RPMI7951 (cell line): ENCODE results near the gene GJD3. TPM values are rescaled to one million over a fixed set of nuclear protein-coding genes. Genes with fewer than 3 reads are reported as not detected.

Source experiments
- DNase-seq: peaks from one replicate; pipeline ENCODE4 v3.0.0-alpha.2; 2012; ENCODE audit warnings: low read depth
- total RNA-seq: library from RNA; depleted of rRNA; stranded (reverse); fragments of >200 nt; shearing (Covaris generic); gene quantifications from 2 replicates; pipeline ENCODE4 v1.2.3, GENCODE V29; 2014

GJD3 gene
- total RNA-seq, 1 experiment from 2014 or later = not detected

- no peak for DNase-seq
These were observed 12.9 kb downstream of the GJD3 start for GRCh38 chr17:40351359-40352236.

- DNase-seq = no peak
These were observed 13.7 kb downstream of the GJD3 start for GRCh38 chr17:40350689-40351358.

GRCh38 chr17:40349895-40350688 lies 14.4 kb downstream of the GJD3 start:
- no peak for DNase-seq

GRCh38 chr17:40349477-40349894 lies 15.1 kb downstream of the GJD3 start:
- DNase-seq = no peak

- DNase-seq = no peak
These were observed 15.7 kb downstream of the GJD3 start for GRCh38 chr17:40348562-40349476.

DNA sequence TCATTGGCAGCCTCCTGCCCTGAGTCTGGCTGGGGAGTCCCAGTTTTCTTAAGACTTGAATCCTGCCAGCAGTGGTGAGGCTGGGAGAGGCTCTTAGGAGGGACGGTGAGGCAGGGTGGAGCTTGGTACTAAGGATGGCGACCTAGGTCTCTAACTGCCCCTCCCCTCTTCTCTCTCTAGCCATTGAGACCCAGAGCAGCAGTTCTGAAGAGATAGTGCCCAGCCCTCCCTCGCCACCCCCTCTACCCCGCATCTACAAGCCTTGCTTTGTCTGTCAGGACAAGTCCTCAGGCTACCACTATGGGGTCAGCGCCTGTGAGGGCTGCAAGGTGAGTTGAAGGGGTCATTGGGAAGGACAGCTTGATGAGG lies 16.4 kb downstream of the GJD3 start:
- no peak for DNase-seq

DNA sequence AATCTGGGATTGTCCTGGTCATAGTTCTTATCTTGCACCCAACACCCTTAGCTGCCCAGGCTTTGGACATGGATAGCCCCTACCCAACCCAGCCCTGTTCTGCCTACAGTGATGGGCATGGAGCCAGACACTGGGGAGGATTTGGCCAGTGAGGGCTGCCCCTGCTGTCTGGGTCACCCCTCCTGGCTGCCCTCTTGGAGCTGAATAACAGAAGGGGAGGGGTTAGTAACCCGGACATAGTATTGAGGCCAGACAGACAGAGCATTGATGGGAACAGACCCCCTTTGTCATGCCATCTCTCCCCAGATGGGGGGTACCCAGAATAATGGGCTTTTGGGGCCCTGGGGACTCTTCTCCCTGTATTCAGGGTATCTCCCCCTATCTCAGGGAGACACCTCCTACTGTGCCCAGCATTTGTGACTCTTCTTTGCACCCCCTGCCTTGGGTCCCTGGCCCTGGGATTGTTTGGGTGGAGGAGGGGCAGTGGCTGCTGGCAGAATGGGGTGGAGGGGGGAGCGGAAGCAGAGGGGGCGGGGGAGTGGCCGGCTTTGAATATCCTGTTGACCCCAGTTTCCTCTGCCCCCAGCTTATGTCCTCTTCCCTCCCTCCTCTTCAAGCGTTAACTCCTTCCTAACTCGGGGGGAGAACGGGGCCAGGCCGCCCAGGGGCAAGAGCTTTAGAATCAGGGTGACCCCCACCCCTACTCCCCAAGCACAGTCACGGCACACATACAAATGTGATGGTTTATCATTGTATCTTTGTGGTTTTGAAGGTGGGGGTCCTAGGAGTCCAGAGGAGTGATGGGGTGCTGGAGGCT lies 17.0 kb downstream of the GJD3 start:
- no peak for DNase-seq

DNA sequence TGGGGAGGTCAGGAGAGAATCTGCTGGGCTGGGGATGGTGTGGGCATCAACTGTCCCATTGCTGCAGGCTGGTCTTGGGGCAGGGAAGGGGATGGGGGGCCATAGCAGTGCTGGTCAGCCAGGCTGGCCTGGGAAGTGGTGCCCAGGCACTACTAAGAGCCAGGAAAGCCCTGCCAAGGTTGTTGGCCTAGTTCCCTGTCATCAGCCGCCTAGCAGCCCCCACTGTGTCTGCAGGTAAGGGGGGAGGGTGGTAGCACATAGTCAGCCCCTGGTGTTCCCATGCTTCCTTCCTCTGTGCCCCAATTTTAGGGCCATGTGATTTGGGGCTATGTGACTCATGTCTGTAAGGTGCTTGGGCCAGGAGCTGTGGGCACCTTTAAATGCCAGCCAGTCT lies 17.8 kb downstream of the GJD3 start:
- no peak for DNase-seq

GRCh38 chr17:40345994-40346764 lies 18.4 kb downstream of the GJD3 start:
- no peak for DNase-seq

DNA sequence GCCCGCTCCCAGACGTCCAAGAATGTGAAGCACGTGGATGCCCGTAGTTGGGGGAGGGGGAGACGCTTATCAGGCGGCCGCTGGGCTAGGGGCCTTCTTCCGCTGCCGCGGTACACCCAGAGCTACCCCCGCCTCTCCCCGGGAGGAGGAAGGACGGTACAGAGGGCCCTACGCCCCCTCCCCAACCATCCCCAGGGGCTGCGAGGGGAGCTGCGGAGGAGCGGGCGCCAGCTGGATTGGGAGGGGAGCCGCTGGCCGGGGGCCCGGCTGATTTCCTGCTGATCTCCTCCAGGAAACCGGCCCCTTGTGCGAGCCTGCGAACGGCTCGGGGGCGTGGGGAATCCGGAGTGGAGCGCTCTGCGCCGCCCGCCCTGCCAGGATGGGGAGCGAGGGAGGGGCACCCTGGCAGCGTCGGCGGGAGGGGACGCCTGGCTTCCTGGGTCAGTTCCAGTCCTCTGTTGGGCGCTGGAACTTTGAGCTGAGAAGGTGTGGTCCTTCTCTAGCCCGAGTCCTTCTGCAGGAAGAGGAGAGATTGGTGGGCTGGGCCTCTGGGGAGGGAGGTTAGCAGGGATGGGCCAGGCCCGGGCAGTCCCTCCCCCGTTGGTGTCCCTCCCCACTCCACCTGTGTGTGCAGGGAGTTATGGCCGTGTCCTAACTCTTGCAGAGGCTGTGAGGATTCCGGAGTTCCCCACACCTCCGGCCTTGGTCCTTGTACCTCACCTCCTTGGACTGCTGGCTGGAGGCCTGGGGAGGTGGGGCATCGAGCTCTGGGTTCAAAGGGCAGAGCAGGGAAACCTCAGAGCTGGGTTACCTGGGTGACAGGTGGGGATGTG lies 19.2 kb downstream of the GJD3 start:
- peak; percentile 50 for DNase-seq

GRCh38 chr17:40344421-40345160 lies 19.9 kb downstream of the GJD3 start:
- no peak for DNase-seq

GRCh38 chr17:40343219-40344119 lies 21.1 kb downstream of the GJD3 start:
- DNase-seq = no peak

- DNase-seq = no peak
These were observed 21.9 kb downstream of the GJD3 start for GRCh38 chr17:40342504-40343218.

DNA sequence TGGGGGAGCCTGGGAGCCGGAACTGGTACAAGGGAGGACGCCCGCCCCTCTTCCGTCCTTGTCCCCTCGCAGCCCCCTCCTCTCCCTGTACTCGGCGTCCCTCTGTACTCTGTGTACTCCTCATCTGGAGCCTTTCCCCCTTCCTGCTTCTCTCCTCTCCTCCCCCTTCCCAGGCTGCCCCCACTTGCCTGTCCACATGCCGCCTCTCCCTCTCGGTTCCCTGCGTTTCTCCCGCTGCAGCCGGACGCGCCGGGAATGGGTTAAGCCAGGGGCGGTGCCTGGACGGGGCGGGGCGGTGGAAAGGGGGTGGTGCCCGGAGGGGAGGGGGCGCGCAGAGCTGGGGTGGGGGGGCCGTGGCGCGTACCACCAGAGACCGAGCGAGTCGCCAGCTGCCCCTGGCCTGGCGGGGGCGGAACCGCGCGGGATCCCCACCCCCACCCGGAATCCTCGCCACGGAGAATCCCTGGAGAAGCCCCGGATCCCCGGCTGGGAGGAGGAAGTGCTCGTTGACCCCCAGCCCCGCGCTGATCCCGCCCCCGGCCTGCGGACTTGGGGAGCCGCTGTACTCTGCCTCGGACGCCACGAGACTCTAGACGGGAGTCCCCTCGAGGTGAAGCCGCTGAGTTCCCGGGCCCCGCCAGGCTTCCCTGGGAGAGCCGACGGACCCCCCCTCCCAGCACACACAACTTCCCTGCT lies 22.6 kb downstream of the GJD3 start:
- DNase-seq = peak; percentile 40
